Esophagus (tissue), 2 donors: ENCODE data around the gene ZNF423. TPM values are rescaled to one million over a fixed set of nuclear protein-coding genes. Genes with fewer than 3 reads are reported as not detected.
"Not testable (repeated sequence)": the region's sequence is repeated elsewhere in the genome, so short reads cannot be mapped to it uniquely, and the experiment has no call there.

Source experiments
- H3K27ac ChIP-seq, 2 donors: one replicate each; pipeline ENCODE4 v1.5.1; 2013; ENCODE audit warnings: low read depth in 2 of 2, mild to moderate bottlenecking in 2 of 2, inconsistent platforms in 1 of 2, low read length in 1 of 2, moderate library complexity in 1 of 2
- H3K27me3 ChIP-seq, 2 donors: one replicate each; pipeline ENCODE4 v1.6.1; 2013; ENCODE audit warnings: low read length in 2 of 2, control low read depth in 1 of 2, mild to moderate bottlenecking in 1 of 2; ENCODE audit not compliant: insufficient read depth in 2 of 2, control insufficient read depth in 1 of 2
- H3K36me3 ChIP-seq, 2 donors: one replicate each; pipeline ENCODE4 v1.6.1; 2013; ENCODE audit warnings: low read length in 1 of 2; ENCODE audit not compliant: control insufficient read depth in 2 of 2, insufficient read depth in 2 of 2
- H3K4me1 ChIP-seq, 2 donors: one replicate each; pipeline ENCODE4 v1.6.1; 2013; ENCODE audit warnings: low read length in 1 of 2; ENCODE audit not compliant: control insufficient read depth in 2 of 2, insufficient read depth in 2 of 2
- H3K4me3 ChIP-seq, 2 donors: one replicate each; pipeline ENCODE4 v1.5.1; 2013; ENCODE audit warnings: low read length in 2 of 2, mild to moderate bottlenecking in 2 of 2, low read depth in 1 of 2, moderate library complexity in 1 of 2
- H3K9me3 ChIP-seq, 2 donors: one replicate each; pipeline ENCODE4 v1.6.1; 2013; ENCODE audit warnings: mild to moderate bottlenecking in 2 of 2, low read depth in 1 of 2, low read length in 1 of 2, moderate library complexity in 1 of 2; ENCODE audit not compliant: control insufficient read depth in 2 of 2, insufficient read depth in 1 of 2
- WGBS, 2 donors: extraction: QIAGEN DNeasy Blood & Tissue Kit; methylation state at CpG; one replicate each; pipeline ENCODE4 v1.1.7; 2013; 5-methylcytosine and 5-hydroxymethylcytosine counted together
- polyA plus RNA-seq, 2 donors: library from polyadenylated mRNA; stranded (reverse); fragments of 200-250 nt; gene quantifications; one replicate each; pipeline ENCODE4 v1.2.3, GENCODE V29; 2013
- donor health status: healthy with polysubstance abuse.
- donor health status: Bipolar disorder and iron deficiency.

The ZNF423 gene
- polyA plus RNA-seq, 2 donors: 0.53 to 0.67 TPM

DNA sequence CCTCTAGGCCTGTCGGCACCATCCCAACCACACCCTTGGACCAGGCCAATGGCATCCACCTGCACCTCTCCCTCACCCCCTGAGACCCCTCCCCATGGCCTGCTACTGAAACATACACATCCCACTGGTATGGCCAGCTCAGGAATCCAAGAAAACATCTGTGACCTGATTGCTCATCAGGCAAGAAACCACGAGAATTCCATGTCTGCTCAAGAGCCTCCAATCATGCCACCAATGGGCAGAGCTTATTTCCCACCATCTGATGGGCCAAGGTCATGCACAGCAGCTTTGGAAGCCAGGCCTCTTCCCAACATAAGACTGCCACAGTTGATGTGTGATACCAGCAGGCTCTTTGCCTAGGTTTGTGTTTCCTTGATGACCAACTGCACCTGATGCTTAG lies 292.2 kb downstream of the ZNF423 start:
- Histone ChIP-seq H3K4me3 (no peak overlapping the region), H3K9me3 (no peaks in the 10 kb centered on the region), H3K27ac (no peak overlapping the region), H3K36me3 (no peaks in the 10 kb centered on the region), H3K27me3 (no peaks in the 10 kb centered on the region), H3K4me1 (peaks cover 0 to 2% of the 10 kb centered on the region in 2 donors)
- WGBS, 2 donors: 90 to 96% methylated on average over 2 of the region's 2 CpGs

DNA sequence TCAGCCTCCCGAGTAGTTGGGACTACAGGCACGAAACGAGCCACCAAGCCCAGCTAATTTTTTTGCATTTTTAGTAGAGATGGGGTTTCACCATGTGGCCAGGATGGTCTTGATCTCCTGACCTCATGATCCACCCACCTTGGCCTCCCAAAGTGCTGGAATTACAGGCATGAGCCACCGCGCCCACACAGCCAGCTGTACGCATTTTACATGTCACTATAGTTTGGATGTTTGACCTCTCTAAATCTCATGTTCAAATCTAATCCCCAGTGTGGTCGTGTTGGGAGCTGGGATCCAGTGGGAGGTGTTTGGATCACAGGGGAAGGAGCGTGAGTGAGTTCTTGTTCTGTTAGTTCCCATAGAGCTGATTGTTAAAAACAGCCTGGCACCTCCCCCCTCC lies 293.0 kb downstream of the ZNF423 start:
- WGBS, 2 donors: 88 to 91% methylated on average over 8 of the region's 8 CpGs
- H3K36me3 ChIP-seq, H3K27ac ChIP-seq, H3K4me1 ChIP-seq, H3K9me3 ChIP-seq, H3K27me3 ChIP-seq, H3K4me3 ChIP-seq: not testable (repeated sequence)

DNA sequence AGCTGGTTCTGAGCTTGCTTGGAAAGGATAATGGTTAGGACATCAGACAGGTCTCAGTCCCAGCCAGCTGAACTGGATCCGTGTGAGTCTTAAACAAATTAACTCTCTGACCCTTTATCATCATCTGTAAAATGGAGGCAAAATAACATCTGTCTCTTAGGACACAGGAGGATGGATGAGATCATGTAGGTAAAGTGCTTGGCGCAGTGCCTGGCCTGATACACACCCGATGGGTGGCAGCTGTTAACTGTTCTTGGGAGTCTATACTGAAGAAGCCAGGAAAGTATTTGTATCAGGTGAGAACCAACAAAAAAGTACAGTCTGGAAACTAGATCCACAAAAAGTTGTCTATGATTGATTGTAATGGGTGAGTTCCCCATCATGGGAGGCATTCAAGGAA lies 293.7 kb downstream of the ZNF423 start:
- H3K36me3 ChIP-seq: no peaks in the 10 kb centered on the region
- H3K27me3 ChIP-seq: no peaks in the 10 kb centered on the region
- no peaks in the 10 kb centered on the region for H3K9me3 ChIP-seq
- 73% methylated on average over 3 of the region's 3 CpGs for WGBS, 2 donors
- H3K4me1 ChIP-seq: peaks cover 0 to 2% of the 10 kb centered on the region in 2 donors
- no peak overlapping the region for H3K27ac ChIP-seq
- no peak overlapping the region for H3K4me3 ChIP-seq

DNA sequence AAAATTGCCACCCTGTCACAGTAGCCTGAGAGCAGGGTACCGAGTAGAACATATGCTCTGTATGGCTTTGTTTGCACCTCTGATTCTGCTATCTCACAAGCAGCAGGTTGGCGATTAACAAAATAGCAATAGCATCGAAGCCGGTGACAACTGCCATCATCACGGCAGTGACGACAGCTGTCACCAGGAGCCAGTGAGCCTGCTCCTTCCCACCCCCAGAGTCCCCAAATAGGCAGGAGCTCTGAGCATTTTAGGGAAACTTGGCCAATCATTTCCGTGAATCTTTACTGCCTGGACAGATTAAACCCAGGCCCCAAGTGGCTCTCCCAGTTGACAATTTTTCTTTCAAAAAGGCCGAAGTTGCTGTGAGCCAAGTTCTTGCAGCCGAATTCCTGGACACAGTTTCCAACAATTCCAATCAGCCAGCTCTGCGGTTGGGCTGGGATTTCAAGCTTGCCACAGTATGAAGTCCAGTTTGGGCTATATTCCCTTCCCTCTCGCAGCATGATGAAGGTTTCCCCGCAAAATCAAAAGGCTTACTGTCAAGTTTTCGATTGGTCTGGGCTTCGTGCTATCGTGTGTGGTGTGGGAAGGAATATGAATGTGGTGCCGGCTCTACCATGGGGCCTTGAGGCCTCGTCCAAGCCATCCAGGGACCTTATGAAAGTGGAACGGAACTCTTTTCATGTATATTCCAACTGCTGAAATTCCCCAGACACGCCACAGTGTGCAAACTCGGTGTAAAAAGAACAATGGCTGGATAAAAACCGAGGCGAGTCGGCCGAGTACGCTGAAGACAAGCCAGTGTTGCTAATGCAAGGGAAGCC lies 295.7 kb downstream of the ZNF423 start:
- Histone ChIP-seq H3K27me3 (no peaks in the 10 kb centered on the region), H3K36me3 (no peaks in the 10 kb centered on the region), H3K27ac (no peak overlapping the region), H3K9me3 (no peaks in the 10 kb centered on the region), H3K4me1 (no peaks in the 10 kb centered on the region), H3K4me3 (no peak overlapping the region)
- 75 to 78% methylated on average over 25 of the region's 25 CpGs for WGBS, 2 donors

DNA sequence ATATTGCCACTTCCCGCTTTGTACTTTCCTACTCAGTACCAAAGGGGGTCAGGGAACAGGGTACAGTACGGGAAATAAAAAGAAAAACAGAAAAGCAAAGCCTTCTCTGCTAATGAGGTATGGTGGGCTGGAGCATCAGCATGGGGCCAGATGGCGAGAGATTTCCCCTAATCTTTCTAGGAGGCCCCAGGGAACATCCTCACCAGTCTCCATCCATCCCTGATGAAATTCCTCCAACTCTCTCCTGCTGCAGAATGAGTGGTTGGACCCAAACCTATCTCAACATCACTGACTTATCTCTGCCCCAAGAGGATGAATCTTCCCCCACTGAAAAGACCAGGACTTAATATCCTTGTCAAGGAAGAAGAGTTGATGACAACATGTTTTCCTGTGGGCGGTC lies 296.7 kb downstream of the ZNF423 start:
- WGBS, 2 donors: 83 to 89% methylated on average over 4 of the region's 4 CpGs
- Histone ChIP-seq H3K27me3 (no peaks in the 10 kb centered on the region), H3K4me3 (no peak overlapping the region), H3K36me3 (no peaks in the 10 kb centered on the region), H3K9me3 (no peaks in the 10 kb centered on the region), H3K4me1 (no peaks in the 10 kb centered on the region), H3K27ac (no peak overlapping the region)

DNA sequence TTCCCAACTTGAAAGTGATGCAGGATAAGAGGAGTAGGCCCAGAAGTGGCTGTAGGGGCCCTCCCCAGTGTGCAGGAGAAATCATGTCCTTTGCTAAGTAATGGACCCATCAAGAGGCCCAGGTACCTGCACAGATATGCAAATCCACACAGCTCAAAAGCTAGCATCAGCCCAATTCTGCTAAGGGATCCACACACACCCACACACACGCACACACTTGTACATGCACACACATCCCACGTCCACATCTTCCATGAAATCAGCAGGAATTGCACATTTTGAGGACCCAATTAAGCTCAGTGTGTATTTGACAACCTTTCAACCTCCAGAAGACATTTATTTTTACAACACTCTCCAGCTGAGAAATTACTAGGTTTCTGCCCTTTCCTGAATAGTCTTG lies 297.5 kb downstream of the ZNF423 start:
- 87 to 91% methylated on average over 2 of the region's 2 CpGs for WGBS, 2 donors

DNA sequence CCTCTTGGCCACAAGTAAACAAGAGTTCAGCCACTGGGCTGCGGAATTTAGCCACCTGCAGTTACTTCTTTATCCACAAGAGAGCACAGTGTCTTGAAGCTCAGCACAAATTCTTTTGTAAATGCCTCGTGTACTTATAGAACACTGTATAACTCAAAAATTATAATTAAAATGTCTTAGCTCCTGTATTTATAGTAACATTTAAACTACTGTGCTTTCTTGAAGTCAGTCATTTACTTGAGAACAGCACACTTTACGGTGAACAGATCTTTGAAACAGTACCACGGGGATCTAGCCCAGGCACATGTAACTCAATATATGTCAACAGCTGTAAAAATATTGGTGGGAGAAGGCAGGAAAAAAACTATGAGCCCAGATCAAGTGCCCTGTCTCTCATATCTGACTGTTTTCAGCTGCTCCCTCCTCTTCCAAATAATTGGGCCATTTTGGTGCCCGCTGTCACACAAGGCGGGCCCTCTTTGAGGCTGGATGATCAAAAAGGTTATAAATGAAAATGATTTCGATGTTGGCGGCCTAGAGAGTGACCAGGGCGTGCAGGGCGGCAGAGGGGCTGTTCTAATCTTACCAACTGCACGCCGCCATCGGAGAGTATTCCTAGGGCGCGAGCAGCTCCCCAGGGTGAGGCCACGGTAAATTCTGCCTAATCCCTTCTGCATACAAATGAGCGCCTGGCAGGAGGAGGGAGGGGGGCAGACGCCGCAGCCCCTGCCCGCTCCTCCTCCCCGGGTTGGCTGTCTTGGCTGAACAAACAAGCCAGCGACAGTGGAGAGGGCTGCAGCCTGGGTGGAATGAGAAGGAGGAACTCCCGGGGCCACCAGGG lies 299.1 kb downstream of the ZNF423 start:
- Histone ChIP-seq H3K27ac (no peak overlapping the region), H3K9me3 (no peaks in the 10 kb centered on the region), H3K4me3 (no peak overlapping the region), H3K4me1 (no peaks in the 10 kb centered on the region), H3K36me3 (no peaks in the 10 kb centered on the region), H3K27me3 (no peaks in the 10 kb centered on the region)
- 55 to 57% methylated on average over 23 of the region's 23 CpGs for WGBS, 2 donors

More for the DNA sequence above, 297.5 kb downstream of the ZNF423 start:
- Histone ChIP-seq H3K36me3 (no peaks in the 10 kb centered on the region), H3K4me3 (no peak overlapping the region), H3K9me3 (no peaks in the 10 kb centered on the region), H3K27me3 (no peaks in the 10 kb centered on the region), H3K4me1 (no peaks in the 10 kb centered on the region), H3K27ac (no peak overlapping the region)

DNA sequence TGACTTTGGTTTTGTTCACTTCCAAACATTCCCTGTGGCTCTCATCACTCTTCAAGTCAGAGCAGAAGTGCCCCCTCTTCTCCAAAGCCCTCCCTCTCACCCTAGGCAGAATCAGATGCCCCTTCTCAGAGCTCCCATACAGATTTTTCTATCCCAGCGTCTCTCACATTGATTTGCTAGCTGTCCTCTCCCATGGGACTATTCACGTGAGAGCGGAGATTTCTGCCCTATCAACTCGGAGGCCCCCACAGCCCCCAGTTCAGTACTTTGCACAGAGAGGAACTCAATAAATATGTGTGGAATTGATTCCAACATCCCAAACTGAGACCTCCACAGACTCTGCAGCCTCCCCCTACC lies 299.7 kb downstream of the ZNF423 start:
- Histone ChIP-seq H3K4me1 (no peaks in the 10 kb centered on the region), H3K27ac (no peak overlapping the region), H3K36me3 (no peaks in the 10 kb centered on the region), H3K27me3 (no peaks in the 10 kb centered on the region), H3K9me3 (no peaks in the 10 kb centered on the region), H3K4me3 (no peak overlapping the region)
- WGBS, 2 donors: 81 to 84% methylated on average over 4 of the region's 4 CpGs

DNA sequence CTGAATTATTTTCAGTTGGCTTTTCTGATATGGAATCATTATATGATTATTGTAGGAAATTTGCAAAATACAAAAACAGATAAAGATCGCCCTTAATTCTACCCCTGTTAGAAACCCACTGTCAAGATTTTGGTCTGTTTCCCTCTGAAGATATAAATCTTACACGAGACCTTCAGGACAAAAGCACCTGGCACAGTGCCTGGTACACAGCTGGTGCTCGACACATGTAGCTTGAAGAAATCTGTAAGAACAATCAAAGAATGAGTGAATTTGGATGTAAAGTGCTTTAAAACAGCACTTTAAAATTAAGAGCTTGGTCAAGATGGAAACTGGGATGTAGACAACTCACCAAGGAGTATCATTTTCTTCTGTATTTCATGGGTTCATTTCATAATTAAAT lies 301.2 kb downstream of the ZNF423 start:
- H3K27me3 ChIP-seq: no peaks in the 10 kb centered on the region
- H3K4me1 ChIP-seq: no peaks in the 10 kb centered on the region
- no peak overlapping the region for H3K4me3 ChIP-seq
- 56 to 71% methylated on average over 3 of the region's 3 CpGs for WGBS, 2 donors
- no peaks in the 10 kb centered on the region for H3K36me3 ChIP-seq
- H3K9me3 ChIP-seq: no peaks in the 10 kb centered on the region
- H3K27ac ChIP-seq: no peak overlapping the region
